OCI-LY7 (cell line): Measurements from ENCODE around the gene GAREM1.

ENCODE experiments used
- CTCF ChIP-seq: fragments of 200-600 bp; sonication (generic); conservative IDR thresholded peaks from 2 replicates; pipeline ENCODE4 v1.5.1; 2014; ENCODE audit warnings: mild to moderate bottlenecking, antibody characterized with exemption, low read length, moderate library complexity, mixed read lengths
- EZH2phosphoT487 ChIP-seq: fragments of 200-600 bp; sonication (generic); IDR thresholded peaks from 2 replicates; pipeline ENCODE4 v1.6.1; 2018; ENCODE audit warnings: low read depth, borderline replicate concordance, mild to moderate bottlenecking, mixed run types, antibody characterized with exemption, low read length, moderate library complexity, mixed read lengths

GRCh38 chr18:32326450-32327308, 144.0 kb downstream of the GAREM1 start:
- TF ChIP-seq EZH2phosphoT487 = no peak
- no peak for TF ChIP-seq CTCF
